ENCODE data around the gene NMRK1.

NMRK1 gene

GRCh38 chr9:75105841-75106240 lies 17.9 kb upstream of the NMRK1 start:
- Histone ChIP-seq H3K9me3 (no peaks in the 10 kb centered on the region), H3K4me1 (no peaks in the 10 kb centered on the region), H3K4me3 (ENCODE audit: low read depth, low read length) (no peak overlapping the region), H3K36me3 (no peaks in the 10 kb centered on the region), H3K27me3 (no peaks in the 10 kb centered on the region)
- no peak for TF ChIP-seq CTCF (IDR thresholded peaks at IDR 0.05; ENCODE audit: low read depth, low read length)
- DNase-seq = no peak

GRCh38 chr9:75105019-75105540 lies 17.1 kb upstream of the NMRK1 start:
- no peak for TF ChIP-seq CTCF (IDR thresholded peaks at IDR 0.05; ENCODE audit: low read depth, low read length)
- Histone ChIP-seq H3K36me3 (no peaks in the 10 kb centered on the region), H3K9me3 (no peaks in the 10 kb centered on the region), H3K4me3 (ENCODE audit: low read depth, low read length) (no peak overlapping the region), H3K27me3 (no peaks in the 10 kb centered on the region), H3K4me1 (no peaks in the 10 kb centered on the region)
- DNase-seq = no peak

GRCh38 chr9:75104607-75105006 lies 16.7 kb upstream of the NMRK1 start:
- Histone ChIP-seq H3K9me3 (no peaks in the 10 kb centered on the region), H3K36me3 (no peaks in the 10 kb centered on the region), H3K27me3 (no peaks in the 10 kb centered on the region), H3K4me3 (ENCODE audit: low read depth, low read length) (no peak overlapping the region), H3K4me1 (no peaks in the 10 kb centered on the region)
- no peak for DNase-seq
- no peak for TF ChIP-seq CTCF (IDR thresholded peaks at IDR 0.05; ENCODE audit: low read depth, low read length)

GRCh38 chr9:75102177-75102790 lies 14.3 kb upstream of the NMRK1 start:
- Histone ChIP-seq H3K4me3 (ENCODE audit: low read depth, low read length) (no peak overlapping the region), H3K9me3 (no peaks in the 10 kb centered on the region), H3K27me3 (no peaks in the 10 kb centered on the region), H3K4me1 (no peaks in the 10 kb centered on the region), H3K36me3 (no peaks in the 10 kb centered on the region)
- DNase-seq = no peak
- TF ChIP-seq CTCF (IDR thresholded peaks at IDR 0.05; ENCODE audit: low read depth, low read length) = no peak

GRCh38 chr9:75101004-75101588 lies 13.1 kb upstream of the NMRK1 start:
- DNase-seq = no peak
- H3K36me3 ChIP-seq = no peaks in the 10 kb centered on the region
- no peak for TF ChIP-seq CTCF (IDR thresholded peaks at IDR 0.05; ENCODE audit: low read depth, low read length)
- H3K9me3 ChIP-seq = no peaks in the 10 kb centered on the region
- no peaks in the 10 kb centered on the region for H3K27me3 ChIP-seq
- no peaks in the 10 kb centered on the region for H3K4me1 ChIP-seq
- no peak overlapping the region for H3K4me3 ChIP-seq (ENCODE audit: low read depth, low read length)

- H3K36me3 ChIP-seq = no peaks in the 10 kb centered on the region
- H3K4me1 ChIP-seq = no peaks in the 10 kb centered on the region
- no peaks in the 10 kb centered on the region for H3K9me3 ChIP-seq
- no peak for TF ChIP-seq CTCF (IDR thresholded peaks at IDR 0.05; ENCODE audit: low read depth, low read length)
- H3K27me3 ChIP-seq = no peaks in the 10 kb centered on the region
- no peak for DNase-seq
- H3K4me3 ChIP-seq (ENCODE audit: low read depth, low read length) = no peak overlapping the region
Observed at GRCh38 chr9:75096796-75097195, 8.8 kb upstream of the NMRK1 start.

All from BE2C (cell line).